K562 (cell line): Measurements from ENCODE around the gene CLIC1. TPM values are rescaled to one million over a fixed set of nuclear protein-coding genes. Genes with fewer than 3 reads are reported as not detected.
A peak's percentile ranks its signal among the peaks of the same experiment; 100 is the strongest.

ENCODE experiments used
- CBFB ChIP-seq: sonication (generic); formaldehyde crosslinking; IDR thresholded peaks from 2 replicates; pipeline ENCODE4 v1.4.0; 2020; ENCODE audit warnings: mild to moderate bottlenecking, missing genetic modification reagents
- CBX2 ChIP-seq: fragments of 200-600 bp; sonication (generic); IDR thresholded peaks from one replicate; pipeline ENCODE4 v1.6.1; 2012; ENCODE audit warnings: mild to moderate bottlenecking, low read length, inconsistent platforms; ENCODE audit not compliant: insufficient read depth, poor library complexity, severe bottlenecking
- DMBX1 ChIP-seq: fragments of 250-450 bp; sonication (Bioruptor Pico); IDR thresholded peaks from 2 replicates; pipeline ENCODE4 v1.8.0; 2022; ENCODE audit warnings: inconsistent platforms, mild to moderate bottlenecking, moderate library complexity, borderline replicate concordance
- FUS ChIP-seq: fragments of 200-400 bp; formaldehyde crosslinking; optimal IDR thresholded peaks from 2 replicates; pipeline ENCODE3; 2017; ENCODE audit warnings: low read depth, low read length
- HOXB6 ChIP-seq: fragments of 250-450 bp; sonication (Bioruptor Pico); IDR thresholded peaks from 2 replicates; pipeline ENCODE4 v1.5.1; 2022; ENCODE audit warnings: mild to moderate bottlenecking, borderline replicate concordance
- JUNB ChIP-seq: fragments of 450-650 bp; formaldehyde crosslinking; conservative IDR thresholded peaks from 2 replicates; pipeline ENCODE4 v1.4.0; 2020; ENCODE audit warnings: mild to moderate bottlenecking
- KAT7 ChIP-seq: sonication (generic); formaldehyde crosslinking; IDR thresholded peaks from 2 replicates; pipeline ENCODE4 v1.8.0; 2022; ENCODE audit warnings: missing genetic modification reagents, mild to moderate bottlenecking, borderline replicate concordance
- KDM4B ChIP-seq, 2 experiments: fragments of 450-650 bp in 1 of 2; sonication (generic) in 1 of 2; IDR thresholded peaks; 2 replicates each; pipeline ENCODE4 v1.6.1; 2016 to 2017; ENCODE audit warnings: borderline replicate concordance in 2 of 2, antibody characterized with exemption in 1 of 2, low read depth in 1 of 2, mild to moderate bottlenecking in 1 of 2
- MEIS2 ChIP-seq: fragments of 450-650 bp; IDR thresholded peaks from 2 replicates; pipeline ENCODE4 v1.6.1; 2014; ENCODE audit warnings: mild to moderate bottlenecking; ENCODE audit not compliant: partially characterized antibody
- OTX1 ChIP-seq: fragments of 450-650 bp; formaldehyde crosslinking; IDR thresholded peaks from 2 replicates; pipeline ENCODE4 v1.4.0; 2022; ENCODE audit warnings: mild to moderate bottlenecking
- PCBP2 ChIP-seq: fragments of 200-400 bp; formaldehyde crosslinking; IDR thresholded peaks from 2 replicates; pipeline ENCODE4 v1.6.1; 2018; ENCODE audit warnings: low read length, low read depth, mild to moderate bottlenecking, moderate library complexity; ENCODE audit not compliant: poor library complexity, severe bottlenecking
- RFX7 ChIP-seq: fragments of 250-450 bp; sonication (Bioruptor Pico); IDR thresholded peaks from 2 replicates; pipeline ENCODE4 v1.5.1; 2021; ENCODE audit warnings: mild to moderate bottlenecking
- TOE1 ChIP-seq, 2 experiments: fragments of 450-650 bp in 1 of 2; sonication (generic) in 1 of 2; formaldehyde crosslinking in 1 of 2; IDR thresholded peaks; 2 replicates each; pipeline versions ENCODE4 v1.7.1 to v1.8.0; 2016 to 2022; ENCODE audit warnings: borderline replicate concordance in 2 of 2, mild to moderate bottlenecking in 2 of 2, antibody characterized with exemption in 1 of 2, inconsistent platforms in 1 of 2, low read depth in 1 of 2, missing genetic modification reagents in 1 of 2, moderate library complexity in 1 of 2
- ZNF23 ChIP-seq: fragments of 250-450 bp; sonication (Bioruptor Pico); IDR thresholded peaks from 2 replicates; pipeline ENCODE4 v1.4.0; 2020; ENCODE audit warnings: mild to moderate bottlenecking
- ZNF444 ChIP-seq: fragments of 250-450 bp; sonication (Bioruptor Pico); IDR thresholded peaks from 2 replicates; pipeline ENCODE4 v1.4.0; 2020; ENCODE audit warnings: mild to moderate bottlenecking, moderate library complexity
- ZNF584 ChIP-seq: fragments of 200-800 bp; sonication (Bioruptor generic); IDR thresholded peaks from 2 replicates; pipeline ENCODE4 v1.6.1; 2016; ENCODE audit warnings: low read depth, mild to moderate bottlenecking, missing genetic modification characterization, missing compliant biosample characterization
- polyA plus RNA-seq, 8 experiments: library from polyadenylated mRNA; depleted of rRNA in 4 of 8; stranded (reverse) in 5 of 8; unstranded in 3 of 8; fragments of >200 nt; fragmentation: Nextera tagmentation in 2 of 8; fragmentation: Illumina TruSeq in 1 of 8; extraction: Ambion mirVana in 2 of 8; extraction: Trizol in 1 of 8; gene quantifications; 2 replicates each; pipeline versions ENCODE4 v1.2.1 to v1.2.3, GENCODE V29; 2011 to 2014; ENCODE audit warnings: inconsistent platforms in 1 of 8, missing spikeins in 1 of 8
- total RNA-seq, 7 experiments: library from RNA; depleted of rRNA in 6 of 7; stranded (reverse); fragments of >200 nt in 6 of 7; fragmentation: Illumina TruSeq in 2 of 7; extraction: Trizol in 2 of 7; gene quantifications; 2 replicates each; pipeline versions ENCODE4 v1.2.1 to v1.2.3, GENCODE V29; 2011 to 2021; ENCODE audit warnings: low replicate concordance in 1 of 7
- TF ChIP-seq, protein P1 (sequence below): sonication (generic); formaldehyde crosslinking; IDR thresholded peaks from 2 replicates; pipeline ENCODE4 v1.8.0; 2022; ENCODE audit warnings: missing genetic modification reagents, mild to moderate bottlenecking, borderline replicate concordance
- TF ChIP-seq, protein P2 (sequence below): fragments of 450-650 bp; IDR thresholded peaks from 2 replicates; pipeline ENCODE4 v1.6.1; 2016; ENCODE audit warnings: mild to moderate bottlenecking
- TF ChIP-seq, protein P3 (sequence below): sonication (generic); formaldehyde crosslinking; IDR thresholded peaks from 2 replicates; pipeline ENCODE4 v1.8.0; 2022; ENCODE audit warnings: mild to moderate bottlenecking, missing genetic modification reagents, borderline replicate concordance

Gene CLIC1
- total and polyA plus RNA-seq, 9 of the 15 experiments (the other 6 are each of a cell fraction or from before 2014, with no cell fraction given) = 1,267 to 2,419 (median 1,808) TPM

DNA sequence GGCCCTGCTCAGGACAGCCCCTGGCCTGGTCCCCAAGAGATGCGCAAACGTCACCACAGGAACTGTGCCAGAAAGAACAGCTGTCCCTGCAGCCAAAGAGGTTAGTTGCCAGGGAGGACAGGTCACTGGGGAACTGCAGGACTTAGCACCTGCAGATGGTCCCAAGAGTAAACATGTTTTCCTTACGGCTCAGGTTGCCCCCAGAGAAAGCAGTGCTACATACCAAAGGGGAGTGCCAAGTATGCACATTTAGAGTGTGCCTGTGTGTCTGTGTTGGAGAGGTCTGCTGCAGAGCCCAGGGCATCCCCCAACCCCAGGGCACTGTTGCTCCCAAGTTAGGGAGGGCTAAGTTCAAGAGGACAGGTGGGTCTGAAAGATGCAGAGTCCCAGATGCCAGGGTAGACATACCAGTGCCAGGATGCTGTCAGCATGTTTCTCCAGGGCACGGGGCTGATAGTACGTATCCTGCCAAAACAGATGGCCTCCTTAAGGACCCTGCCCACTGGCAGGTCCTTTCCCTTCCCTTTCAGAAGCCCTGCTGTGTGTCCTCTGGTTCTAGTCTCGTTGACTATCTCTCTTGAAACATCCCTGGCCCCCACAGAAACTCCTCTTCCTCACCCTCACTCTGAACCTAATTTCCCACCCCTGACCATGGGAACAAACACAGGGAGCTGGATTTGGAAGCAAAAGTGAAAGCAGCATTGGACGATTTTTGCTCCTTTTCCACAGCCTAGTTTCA lies 34.5 kb downstream of the CLIC1 start (continued):
- TF ChIP-seq, protein P1, sequence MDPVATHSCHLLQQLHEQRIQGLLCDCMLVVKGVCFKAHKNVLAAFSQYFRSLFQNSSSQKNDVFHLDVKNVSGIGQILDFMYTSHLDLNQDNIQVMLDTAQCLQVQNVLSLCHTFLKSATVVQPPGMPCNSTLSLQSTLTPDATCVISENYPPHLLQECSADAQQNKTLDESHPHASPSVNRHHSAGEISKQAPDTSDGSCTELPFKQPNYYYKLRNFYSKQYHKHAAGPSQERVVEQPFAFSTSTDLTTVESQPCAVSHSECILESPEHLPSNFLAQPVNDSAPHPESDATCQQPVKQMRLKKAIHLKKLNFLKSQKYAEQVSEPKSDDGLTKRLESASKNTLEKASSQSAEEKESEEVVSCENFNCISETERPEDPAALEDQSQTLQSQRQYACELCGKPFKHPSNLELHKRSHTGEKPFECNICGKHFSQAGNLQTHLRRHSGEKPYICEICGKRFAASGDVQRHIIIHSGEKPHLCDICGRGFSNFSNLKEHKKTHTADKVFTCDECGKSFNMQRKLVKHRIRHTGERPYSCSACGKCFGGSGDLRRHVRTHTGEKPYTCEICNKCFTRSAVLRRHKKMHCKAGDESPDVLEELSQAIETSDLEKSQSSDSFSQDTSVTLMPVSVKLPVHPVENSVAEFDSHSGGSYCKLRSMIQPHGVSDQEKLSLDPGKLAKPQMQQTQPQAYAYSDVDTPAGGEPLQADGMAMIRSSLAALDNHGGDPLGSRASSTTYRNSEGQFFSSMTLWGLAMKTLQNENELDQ = peak; percentile 84; the same call in 1 of the 2 replicates
- 0 out of 2 replicates have a peak, but pooled peaks have one; percentile 67 for TF ChIP-seq KAT7 (CRISPR knock-in tag)
- no peak for TF ChIP-seq DMBX1
- TF ChIP-seq PCBP2 = no peak
- no peak for TF ChIP-seq ZNF23 (CRISPR knock-in tag)
- peak; percentile 67; the same call in 1 of the 2 replicates for TF ChIP-seq CBFB
- TF ChIP-seq ZNF584 (CRISPR knock-in tag) = no peak
- no peak for TF ChIP-seq MEIS2
- TF ChIP-seq, protein P2, sequence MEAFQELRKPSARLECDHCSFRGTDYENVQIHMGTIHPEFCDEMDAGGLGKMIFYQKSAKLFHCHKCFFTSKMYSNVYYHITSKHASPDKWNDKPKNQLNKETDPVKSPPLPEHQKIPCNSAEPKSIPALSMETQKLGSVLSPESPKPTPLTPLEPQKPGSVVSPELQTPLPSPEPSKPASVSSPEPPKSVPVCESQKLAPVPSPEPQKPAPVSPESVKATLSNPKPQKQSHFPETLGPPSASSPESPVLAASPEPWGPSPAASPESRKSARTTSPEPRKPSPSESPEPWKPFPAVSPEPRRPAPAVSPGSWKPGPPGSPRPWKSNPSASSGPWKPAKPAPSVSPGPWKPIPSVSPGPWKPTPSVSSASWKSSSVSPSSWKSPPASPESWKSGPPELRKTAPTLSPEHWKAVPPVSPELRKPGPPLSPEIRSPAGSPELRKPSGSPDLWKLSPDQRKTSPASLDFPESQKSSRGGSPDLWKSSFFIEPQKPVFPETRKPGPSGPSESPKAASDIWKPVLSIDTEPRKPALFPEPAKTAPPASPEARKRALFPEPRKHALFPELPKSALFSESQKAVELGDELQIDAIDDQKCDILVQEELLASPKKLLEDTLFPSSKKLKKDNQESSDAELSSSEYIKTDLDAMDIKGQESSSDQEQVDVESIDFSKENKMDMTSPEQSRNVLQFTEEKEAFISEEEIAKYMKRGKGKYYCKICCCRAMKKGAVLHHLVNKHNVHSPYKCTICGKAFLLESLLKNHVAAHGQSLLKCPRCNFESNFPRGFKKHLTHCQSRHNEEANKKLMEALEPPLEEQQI = no peak
- TF ChIP-seq KDM4B (IDR thresholded peaks at IDR 0.05; ENCODE audit: borderline replicate concordance in 2 of 2, low read depth in 1 of 2) = 0 out of 4 replicates have a peak, but pooled peaks of 1 of the 2 experiments have one; percentile 55
- TF ChIP-seq, protein P3, sequence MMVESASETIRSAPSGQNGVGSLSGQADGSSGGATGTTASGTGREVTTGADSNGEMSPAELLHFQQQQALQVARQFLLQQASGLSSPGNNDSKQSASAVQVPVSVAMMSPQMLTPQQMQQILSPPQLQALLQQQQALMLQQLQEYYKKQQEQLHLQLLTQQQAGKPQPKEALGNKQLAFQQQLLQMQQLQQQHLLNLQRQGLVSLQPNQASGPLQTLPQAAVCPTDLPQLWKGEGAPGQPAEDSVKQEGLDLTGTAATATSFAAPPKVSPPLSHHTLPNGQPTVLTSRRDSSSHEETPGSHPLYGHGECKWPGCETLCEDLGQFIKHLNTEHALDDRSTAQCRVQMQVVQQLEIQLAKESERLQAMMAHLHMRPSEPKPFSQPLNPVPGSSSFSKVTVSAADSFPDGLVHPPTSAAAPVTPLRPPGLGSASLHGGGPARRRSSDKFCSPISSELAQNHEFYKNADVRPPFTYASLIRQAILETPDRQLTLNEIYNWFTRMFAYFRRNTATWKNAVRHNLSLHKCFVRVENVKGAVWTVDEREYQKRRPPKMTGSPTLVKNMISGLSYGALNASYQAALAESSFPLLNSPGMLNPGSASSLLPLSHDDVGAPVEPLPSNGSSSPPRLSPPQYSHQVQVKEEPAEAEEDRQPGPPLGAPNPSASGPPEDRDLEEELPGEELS = 0 out of 2 replicates have a peak, but pooled peaks have one; percentile 42
- TF ChIP-seq TOE1 (IDR thresholded peaks at IDR 0.05; ENCODE audit: borderline replicate concordance) = no peak
- TF ChIP-seq TOE1 (CRISPR knock-in tag; IDR thresholded peaks at IDR 0.05; ENCODE audit: borderline replicate concordance, low read depth) = peak; percentile 58; the same call in 1 of the 2 replicates
- no peak for TF ChIP-seq CBX2
- TF ChIP-seq HOXB6 (CRISPR knock-in tag) = no peak
- no peak for TF ChIP-seq JUNB
- TF ChIP-seq RFX7 (CRISPR knock-in tag) = no peak
- no peak for TF ChIP-seq ZNF444
- TF ChIP-seq OTX1 = 0 out of 2 replicates have a peak, but pooled peaks have one; percentile 53
- TF ChIP-seq FUS = no peak
